Naive thymus-derived CD8-positive, alpha-beta T cell (primary cell): ENCODE measurements around the gene TRAF3IP1. TPM values are rescaled to one million over a fixed set of nuclear protein-coding genes. Genes with fewer than 3 reads are reported as not detected.

Experiments
- ATAC-seq, 2 donors: fragments of 150-1000 bp; cut with Tn5 transposase in 1 of 2; sonication (Bioruptor Pico), chemical (Tn5 transposase) in 1 of 2; 1 replicate in 1 of 2; 2 replicates in 1 of 2; pipeline ENCODE4 v1.10.0; 2021; ENCODE audit warnings: mild to moderate bottlenecking in 2 of 2, moderate library complexity in 2 of 2
- POLR2A ChIA-PET: fragments of 350-600 bp; sonication (Branson Sonifier 250); formaldehyde crosslinking; loops from one replicate; lab custom pipeline; 2021; ENCODE audit warnings: antibody characterized with exemption; lab: Charles Lee
- DNase-seq, 10 donors: peaks; one replicate each; pipeline versions ENCODE4 v3.0.0 to v3.0.0-alpha.2; 2020 to 2022
- H3K27ac Mint-ChIP-seq, 10 donors: one replicate each; pipeline ENCODE4 v1.8.0; 2020 to 2022; ENCODE audit warnings: mild to moderate bottlenecking in 10 of 10, mixed read lengths in 10 of 10, moderate library complexity in 4 of 10, inconsistent platforms in 1 of 10
- H3K27me3 Mint-ChIP-seq, 5 donors: one replicate each; pipeline ENCODE4 v1.8.0; 2021 to 2022; ENCODE audit warnings: mixed read lengths in 5 of 5
- H3K36me3 Mint-ChIP-seq, 3 donors: one replicate each; pipeline ENCODE4 v1.8.0; 2020 to 2022; ENCODE audit warnings: mixed read lengths in 3 of 3, mild to moderate bottlenecking in 2 of 3, inconsistent platforms in 1 of 3
- H3K4me1 Mint-ChIP-seq, 4 donors: one replicate each; pipeline ENCODE4 v1.8.0; 2021 to 2022; ENCODE audit warnings: mixed read lengths in 4 of 4
- H3K4me3 Mint-ChIP-seq, 10 donors: one replicate each; pipeline ENCODE4 v1.8.0; 2020 to 2022; ENCODE audit warnings: mild to moderate bottlenecking in 10 of 10, mixed read lengths in 10 of 10, moderate library complexity in 6 of 10, inconsistent platforms in 1 of 10
- H3K9me3 Mint-ChIP-seq, 9 donors: one replicate each; pipeline ENCODE4 v1.8.0; 2020 to 2022; ENCODE audit warnings: mixed read lengths in 9 of 9, mild to moderate bottlenecking in 3 of 9, inconsistent platforms in 1 of 9, moderate library complexity in 1 of 9
- polyA plus RNA-seq, 3 donors: library from polyadenylated mRNA; unstranded; fragments of 300-500 nt; fragmentation: Illumina TruSeq; gene quantifications; one replicate each; pipeline ENCODE4 v1.2.3, GENCODE V29; 2021
- total RNA-seq, 8 experiments: library from RNA in 2 of 8; stranded (reverse) in 2 of 8; gene quantifications; one replicate each; pipeline ENCODE4 v1.2.3 and lab custom pipeline; 2021 to 2026

The TRAF3IP1 gene
- total and polyA plus RNA-seq, 5 experiments from 2014 or later, result 4.8 to 9.8 (median 6.7) TPM

DNA sequence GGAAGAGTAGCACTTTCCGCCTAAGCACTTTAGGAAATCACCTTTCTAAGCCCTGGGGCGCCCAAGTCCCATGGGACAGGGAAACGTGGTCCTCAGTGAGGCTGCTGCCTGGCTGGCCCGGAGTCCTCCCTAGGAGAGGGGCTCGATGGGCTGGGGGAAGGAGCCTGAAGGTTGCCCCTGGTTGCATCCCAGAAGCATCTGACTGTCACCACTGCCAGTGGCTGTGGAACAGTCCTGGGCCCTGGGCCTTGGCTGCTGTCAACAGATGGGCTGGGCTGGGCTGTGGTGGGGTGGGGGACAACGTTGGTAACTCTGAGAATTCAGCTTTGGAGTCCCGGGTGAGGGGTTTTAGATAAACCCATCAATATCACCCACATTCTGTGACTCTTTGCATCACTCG lies 128.9 kb downstream of the TRAF3IP1 start:
- Mint-ChIP-seq H3K27me3 (no peaks in the 10 kb centered on the region), H3K4me3 (no peak overlapping the region), H3K36me3 (peaks cover 8 to 82% (median 30%) of the 10 kb centered on the region in 3 donors), H3K27ac (peak overlapping the region in 3 of 10 donors; percentile 21 to 89 (median 55)), H3K4me1 (peaks cover 3 to 24% (median 11%) of the 10 kb centered on the region in 4 donors), H3K9me3 (no peaks in the 10 kb centered on the region)
- POLR2A ChIA-PET, result no interaction called here
- ATAC-seq (no peak), DNase-seq (no peak)

DNA sequence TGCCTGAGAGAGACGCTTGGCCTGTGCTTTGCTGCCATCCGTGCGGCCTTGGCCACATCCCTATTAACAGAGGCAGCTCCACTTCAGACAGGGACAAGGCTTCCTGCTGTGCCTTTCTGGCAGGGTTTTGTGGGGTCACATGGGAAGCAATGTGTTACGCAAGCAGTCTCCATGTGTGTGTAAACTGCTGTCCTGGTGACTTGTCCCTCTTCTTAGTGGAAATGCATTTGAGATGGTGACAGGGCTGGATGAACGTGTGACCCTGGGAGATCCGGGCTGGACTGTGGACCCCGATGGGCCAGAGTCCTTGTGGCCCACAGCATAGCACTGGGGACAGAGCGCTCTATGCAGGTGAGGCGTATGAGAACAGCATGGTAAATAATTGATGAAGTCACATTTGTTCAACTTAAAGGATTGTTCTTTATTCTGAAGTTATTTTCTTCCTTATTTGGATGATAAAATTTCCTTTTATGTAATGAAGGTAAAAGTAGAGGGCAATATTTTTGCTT lies 129.6 kb downstream of the TRAF3IP1 start:
- POLR2A ChIA-PET, result no interaction called here
- Mint-ChIP-seq H3K36me3 (peaks cover 8 to 75% (median 27%) of the 10 kb centered on the region in 3 donors), H3K27ac (peak overlapping the region in 3 of 10 donors; percentile 5 to 87 (median 13)), H3K4me1 (peaks cover 3 to 24% (median 10%) of the 10 kb centered on the region in 4 donors), H3K4me3 (no peak overlapping the region), H3K27me3 (no peaks in the 10 kb centered on the region), H3K9me3 (no peaks in the 10 kb centered on the region)
- ATAC-seq, result no peak
- no peak for DNase-seq

DNA sequence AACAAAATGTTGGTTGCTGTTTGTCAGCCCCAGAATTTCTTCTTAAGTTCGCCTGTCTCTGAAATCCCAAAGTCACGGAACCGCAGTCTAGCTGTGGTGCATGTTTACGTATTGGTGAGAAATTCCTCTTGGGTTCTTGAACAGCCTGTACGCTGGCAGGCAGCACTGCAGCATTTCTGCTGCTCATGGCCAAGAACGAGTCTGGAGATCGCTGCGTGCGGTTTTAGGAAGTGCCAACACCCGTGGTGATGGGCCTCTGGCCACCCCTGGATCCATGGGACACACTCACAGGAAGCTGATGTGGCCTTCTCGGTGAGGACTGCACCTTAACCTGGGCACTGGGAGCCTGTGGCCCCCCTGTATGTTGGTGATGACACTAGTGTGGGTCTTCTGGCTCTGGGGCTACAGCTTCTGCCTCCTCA lies 130.1 kb downstream of the TRAF3IP1 start:
- peaks cover 8 to 70% (median 27%) of the 10 kb centered on the region in 3 donors for H3K36me3 Mint-ChIP-seq
- H3K9me3 Mint-ChIP-seq, result peaks cover 0 to 4% (median 0%) of the 10 kb centered on the region in 9 donors
- H3K4me1 Mint-ChIP-seq, result peaks cover 3 to 24% (median 10%) of the 10 kb centered on the region in 4 donors
- POLR2A ChIA-PET, result no interaction called here
- H3K27me3 Mint-ChIP-seq, result no peaks in the 10 kb centered on the region
- no peak overlapping the region for H3K4me3 Mint-ChIP-seq
- DNase-seq (no peak), ATAC-seq (no peak)
- H3K27ac Mint-ChIP-seq, result peak overlapping the region in 2 of 10 donors; percentile 5 to 33

Other genes starting within 250 kb of the TRAF3IP1 start
- under 1 TPM; 0.16 to 0.34 TPM for gene ESPNL, start 220.2 kb upstream of the TRAF3IP1 start, total RNA-seq
- gene ESPNL, start 220.2 kb upstream of the TRAF3IP1 start, polyA plus RNA-seq, result not detected
- not detected for gene KLHL30, start 181.8 kb upstream of the TRAF3IP1 start, total RNA-seq
- not detected for gene KLHL30, start 181.8 kb upstream of the TRAF3IP1 start, polyA plus RNA-seq
- gene ERFE, start 161.5 kb upstream of the TRAF3IP1 start, total RNA-seq, result not detected
- not detected for gene ERFE, start 161.5 kb upstream of the TRAF3IP1 start, polyA plus RNA-seq
- gene ILKAP, start 116.8 kb upstream of the TRAF3IP1 start, total RNA-seq, result 100 to 1,000 TPM in 1 of 2 experiments, 10 to 100 TPM in 1; 83.5 to 100 TPM
- 10 to 100 TPM; 39.1 to 42.1 (median 40.6) TPM for gene ILKAP, start 116.8 kb upstream of the TRAF3IP1 start, polyA plus RNA-seq
- gene HES6, start 80.5 kb upstream of the TRAF3IP1 start, total RNA-seq, result 1 to 10 TPM; 1.7 to 2.0 TPM
- 1 to 10 TPM in 1 of 3 donors, under 1 TPM in 1, not detected in 1; 0.33 to 2.0 TPM for gene HES6, start 80.5 kb upstream of the TRAF3IP1 start, polyA plus RNA-seq
- 10 to 100 TPM; 10.3 to 11.1 TPM for gene PER2, start 31.9 kb upstream of the TRAF3IP1 start, total RNA-seq
- 1 to 10 TPM; 4.0 to 6.5 (median 4.7) TPM for gene PER2, start 31.9 kb upstream of the TRAF3IP1 start, polyA plus RNA-seq
- gene ASB1, start 106.4 kb downstream of the TRAF3IP1 start, total RNA-seq, result 10 to 100 TPM; 53.3 TPM
- gene ASB1, start 106.4 kb downstream of the TRAF3IP1 start, polyA plus RNA-seq, result 10 to 100 TPM; 23.3 to 35.7 (median 26.1) TPM